NCI-H345 (cell line): Measurements from ENCODE around the gene EML1.
A peak's percentile ranks its signal among the peaks of the same experiment; 100 is the strongest.

Experiments
- DNase-seq: peaks from one replicate; lab custom pipeline; 2025; lab: John Stamatoyannopoulos, UW

Gene EML1

DNA sequence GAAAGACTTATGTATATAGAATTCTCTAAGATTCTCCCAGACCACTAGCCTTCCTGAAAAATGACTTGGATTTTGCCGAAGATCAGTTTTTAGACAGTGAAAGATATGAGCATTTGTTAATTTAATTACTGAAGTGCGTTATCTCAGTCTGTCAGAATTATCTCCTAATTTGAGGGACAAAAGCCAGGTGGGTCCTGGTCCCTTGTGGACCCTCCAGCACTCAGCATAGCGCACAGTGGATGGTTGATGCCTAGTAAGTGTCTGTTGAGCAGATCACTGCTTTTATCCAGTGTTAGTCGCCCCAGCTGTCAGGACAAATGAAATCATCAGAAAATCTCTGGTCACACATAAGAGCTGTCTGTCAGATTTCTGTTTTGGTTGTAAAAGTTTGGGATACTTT is 80.4 kb downstream of the EML1 start:
- DNase-seq = no peak

DNA sequence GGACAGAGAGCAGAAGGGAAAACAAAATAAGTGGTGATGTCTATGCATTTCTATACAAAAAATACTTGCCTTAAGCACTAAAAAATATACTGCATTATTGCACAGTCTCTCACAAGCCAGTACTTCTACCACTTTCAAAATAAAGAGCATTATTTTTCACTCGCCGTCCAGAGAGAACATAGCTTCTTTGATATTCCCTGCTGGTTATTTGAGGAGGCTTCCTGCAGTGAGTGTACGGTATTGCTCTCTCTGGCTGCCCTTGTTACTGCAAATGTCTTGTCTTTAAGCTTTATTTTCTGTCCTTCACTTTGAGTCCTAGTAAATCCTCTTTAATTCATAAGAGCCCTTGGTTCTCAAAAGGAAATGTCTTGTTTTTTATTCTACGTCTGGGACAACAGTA is 81.1 kb downstream of the EML1 start:
- no peak for DNase-seq

- DNase-seq = no peak
Measured at GRCh38 chr14:99875421-99875820, 82.2 kb downstream of the EML1 start.

DNA sequence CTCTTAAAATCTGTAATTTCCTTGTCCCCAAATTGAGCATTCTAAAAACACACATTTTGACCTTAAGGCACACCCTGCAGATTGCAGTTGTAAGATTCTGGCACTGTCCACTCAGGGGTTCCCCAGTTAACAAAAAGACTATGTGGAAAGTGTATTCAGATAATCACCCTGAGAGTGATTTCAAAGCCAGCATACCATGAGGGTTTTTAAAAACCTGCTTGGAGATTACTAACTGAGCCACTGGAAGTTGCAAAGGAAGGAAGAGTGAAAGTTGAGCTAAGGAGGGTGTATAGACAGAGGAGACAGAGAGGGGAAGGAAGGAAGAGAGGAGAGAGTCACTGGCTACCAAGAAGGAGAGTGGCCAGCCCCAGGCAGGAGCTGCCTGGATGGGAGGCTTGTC is 82.6 kb downstream of the EML1 start:
- DNase-seq = no peak

DNA sequence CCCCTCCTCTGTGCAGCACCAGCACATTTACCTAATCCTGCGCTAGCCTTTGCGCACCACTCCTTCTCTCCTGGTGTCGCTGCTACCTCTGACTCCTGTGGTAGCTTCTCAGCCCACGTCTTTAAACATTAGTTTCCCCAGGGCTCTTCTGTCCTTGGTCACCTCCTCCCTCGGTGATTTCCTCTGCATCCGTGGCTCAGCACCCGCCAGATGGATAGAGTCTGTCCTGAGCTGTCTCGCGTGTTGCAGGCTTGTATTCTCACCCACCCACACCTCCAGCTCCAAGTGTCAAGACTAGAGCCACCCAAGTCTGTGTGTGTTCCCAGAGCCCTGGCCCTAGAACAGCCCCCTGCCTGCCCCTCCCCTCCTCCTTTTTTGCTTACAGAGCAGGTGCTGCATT is 83.2 kb downstream of the EML1 start:
- no peak for DNase-seq

GRCh38 chr14:99878563-99878962 is 85.3 kb downstream of the EML1 start:
- no peak for DNase-seq

DNA sequence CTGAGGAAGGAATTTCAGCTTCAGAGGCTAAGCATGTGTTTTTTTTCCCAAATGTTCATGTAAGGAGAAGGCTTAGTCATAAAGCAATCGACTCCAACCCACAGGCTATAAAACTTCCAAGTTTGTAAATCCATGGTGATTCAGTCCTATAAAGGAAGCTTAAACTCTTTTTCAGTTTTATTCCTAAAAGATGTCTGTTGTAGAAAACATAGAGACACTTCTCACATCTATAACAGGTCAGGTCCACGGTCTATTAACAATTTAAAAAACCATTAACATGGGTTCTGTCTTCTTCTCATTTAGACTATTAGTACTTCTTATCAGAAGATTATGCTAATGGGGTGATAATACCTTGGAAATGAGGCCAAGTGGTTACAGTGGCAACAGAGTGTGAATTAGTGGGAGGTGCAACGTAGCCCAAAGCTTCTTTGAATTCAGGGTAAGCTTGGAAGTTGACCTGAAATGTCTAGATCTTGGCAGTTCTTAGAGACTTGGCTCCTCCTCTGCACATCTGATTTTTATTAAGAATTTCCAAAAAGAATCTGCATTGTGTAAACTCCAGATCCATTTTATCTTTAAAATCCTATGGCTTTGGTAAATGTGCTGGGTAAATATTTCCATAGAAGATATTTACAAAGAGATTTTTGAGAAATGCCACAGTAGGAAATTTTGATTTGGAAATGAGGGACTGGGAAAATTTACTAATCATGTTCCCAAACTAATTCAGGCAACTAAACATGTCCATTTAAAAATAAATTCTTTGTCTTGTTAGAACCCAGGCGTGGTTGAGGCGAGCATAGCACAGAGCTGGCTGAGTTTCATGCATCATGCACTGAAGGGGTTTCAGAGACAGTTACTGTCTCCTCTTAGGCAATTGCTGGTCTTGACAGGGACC is 86.4 kb downstream of the EML1 start:
- DNase-seq = no peak

GRCh38 chr14:99880651-99881420 is 87.6 kb downstream of the EML1 start:
- DNase-seq = no peak

- no peak for DNase-seq
Measured at GRCh38 chr14:99883866-99884650, 90.8 kb downstream of the EML1 start.

- peak; percentile 79 for DNase-seq
Measured at GRCh38 chr14:99884834-99885648, 91.8 kb downstream of the EML1 start.

- DNase-seq = no peak
Measured at GRCh38 chr14:99885649-99885958, 92.4 kb downstream of the EML1 start.

GRCh38 chr14:99887407-99887806 is 94.2 kb downstream of the EML1 start:
- DNase-seq = peak; percentile 8

- DNase-seq = no peak
Measured at GRCh38 chr14:99888149-99888548, 94.9 kb downstream of the EML1 start.

DNA sequence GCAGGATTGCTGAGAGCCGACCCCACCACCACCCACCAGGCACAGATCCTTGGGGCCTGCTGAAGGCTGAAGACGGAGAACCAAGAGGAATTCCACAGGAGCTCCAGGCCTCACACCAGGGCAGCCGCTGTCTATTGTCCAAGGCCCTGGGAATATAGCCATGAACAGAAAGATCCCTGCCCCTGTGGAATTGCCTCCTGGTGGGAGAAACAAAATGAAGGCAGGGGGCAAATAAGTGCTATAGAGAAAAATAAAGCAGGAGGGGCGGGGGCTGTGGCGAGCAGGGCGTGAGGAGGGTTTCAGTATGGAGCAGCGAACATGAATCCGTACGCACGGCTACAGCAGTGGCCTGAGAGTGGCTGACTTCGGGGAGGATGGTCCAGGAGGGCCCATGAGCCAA is 96.1 kb downstream of the EML1 start:
- DNase-seq = no peak

DNA sequence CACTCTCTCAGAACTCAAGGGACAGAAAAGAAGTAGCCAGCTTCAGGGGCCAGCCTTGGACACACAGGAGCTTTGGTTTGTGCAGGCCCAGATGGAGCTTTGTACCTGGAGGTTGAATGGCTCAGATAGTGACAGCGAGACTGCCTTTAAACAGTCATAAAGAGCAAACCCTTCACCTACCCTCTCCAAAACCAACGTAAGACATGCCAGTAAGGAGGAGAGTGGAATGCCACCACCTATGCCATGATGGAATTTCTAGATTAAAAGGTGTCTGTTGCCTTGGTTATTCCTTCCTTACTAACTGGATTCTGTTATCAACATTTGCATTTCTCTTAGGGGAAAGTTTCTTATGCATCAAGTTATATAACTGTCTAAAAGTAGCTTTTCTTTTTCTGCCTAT is 98.1 kb downstream of the EML1 start:
- no peak for DNase-seq

GRCh38 chr14:99891900-99892299 is 98.7 kb downstream of the EML1 start:
- no peak for DNase-seq

DNA sequence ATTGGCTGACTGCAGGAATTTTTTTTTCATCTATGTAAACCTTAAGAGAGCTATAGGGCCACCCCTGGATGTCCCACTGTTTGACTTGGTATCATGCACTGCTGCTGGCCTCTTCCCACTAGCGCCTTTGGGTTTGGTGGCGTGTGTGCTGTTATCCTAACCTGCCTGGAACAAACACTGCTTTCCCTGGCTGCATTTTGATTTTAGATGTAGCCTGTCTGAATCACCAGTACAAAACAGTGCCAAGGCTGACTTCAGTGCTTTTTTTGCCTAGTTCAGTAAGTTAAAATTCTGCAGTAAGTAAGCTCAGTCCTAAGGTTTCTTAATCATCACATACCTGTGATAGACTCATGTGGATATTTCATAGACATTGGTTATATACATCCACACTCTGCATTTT is 99.2 kb downstream of the EML1 start:
- DNase-seq = no peak

DNA sequence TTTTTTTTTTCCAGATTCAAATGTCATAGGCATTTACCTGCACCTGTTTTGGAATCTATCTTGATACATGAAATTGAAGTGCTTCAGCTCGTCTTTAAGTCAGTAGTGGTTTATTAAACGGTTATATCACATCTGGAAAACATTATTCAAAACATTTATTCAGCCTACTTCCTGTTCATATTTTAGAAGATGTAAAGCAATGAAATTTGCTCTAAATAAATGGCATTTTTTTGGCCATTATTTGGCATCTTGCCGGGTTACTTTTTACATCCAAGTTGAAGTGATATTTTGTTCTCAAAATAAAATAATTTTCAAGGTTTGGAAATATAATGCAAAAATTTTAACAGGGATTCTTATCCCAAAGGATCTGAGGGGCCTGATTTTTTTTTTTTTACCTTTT is 103.1 kb downstream of the EML1 start:
- DNase-seq = no peak

DNA sequence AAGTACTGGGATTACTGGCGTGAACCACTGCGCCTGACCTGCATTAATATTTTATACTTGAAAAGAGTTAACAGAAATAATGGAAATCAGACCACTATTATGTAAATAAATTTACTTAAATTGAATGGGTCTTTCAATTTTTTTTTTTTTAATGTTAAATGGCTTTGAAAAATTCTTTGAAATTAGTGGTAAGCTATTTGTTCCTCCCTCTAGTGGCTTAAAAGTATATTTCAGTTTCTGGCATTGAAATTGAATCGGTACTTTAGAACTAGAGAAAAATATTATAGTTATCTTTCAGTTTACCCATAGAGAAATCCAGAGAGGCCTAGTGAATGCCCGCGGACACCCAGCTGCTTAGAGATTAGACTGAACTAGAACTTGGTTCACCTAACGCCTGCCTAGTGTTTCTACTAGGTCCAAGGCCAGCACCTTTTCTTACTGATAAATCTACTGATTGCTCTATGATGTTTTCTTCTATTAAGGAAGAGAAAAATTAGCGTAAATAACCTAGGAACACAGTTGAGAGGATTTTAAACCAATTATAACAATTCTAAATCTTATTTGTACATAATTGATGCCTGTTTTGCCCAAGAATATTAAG is 106.5 kb downstream of the EML1 start:
- no peak for DNase-seq

DNA sequence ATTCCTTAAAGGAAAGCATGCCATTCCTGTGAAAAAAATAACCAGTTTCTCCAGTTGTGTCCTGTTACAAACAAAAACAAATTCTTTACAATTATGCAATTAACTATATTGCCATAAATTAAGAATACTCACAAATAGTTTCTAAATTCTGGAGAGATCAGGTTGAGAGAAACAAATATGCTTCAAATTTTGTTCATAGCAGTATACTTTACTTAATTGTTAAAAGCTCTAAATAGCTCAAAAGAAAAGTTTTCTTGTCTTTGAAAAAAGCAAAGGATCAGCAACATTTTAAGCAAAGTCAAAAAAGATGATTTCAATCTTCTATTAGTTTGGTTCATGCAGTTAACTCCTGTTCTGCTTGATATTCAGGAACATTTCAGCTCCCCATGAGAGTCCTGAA is 109.7 kb downstream of the EML1 start:
- no peak for DNase-seq

DNA sequence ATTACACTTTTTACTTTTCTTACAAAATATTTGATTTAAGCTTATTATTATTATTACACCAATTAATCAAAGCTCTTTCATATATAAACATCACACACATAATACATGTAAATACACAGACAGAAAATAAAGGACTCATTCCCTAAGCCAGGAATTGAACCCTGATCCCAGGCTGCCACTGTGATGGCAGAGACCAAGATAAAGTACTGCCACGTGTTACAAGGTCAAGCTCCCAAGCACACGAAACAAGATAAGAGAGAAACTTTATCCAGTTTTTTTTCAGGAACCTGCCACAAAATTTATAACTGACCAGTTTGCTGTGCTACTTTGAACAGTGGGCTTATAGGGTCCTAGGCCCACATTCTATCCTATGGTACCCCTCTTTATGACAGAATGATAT is 111.3 kb downstream of the EML1 start:
- no peak for DNase-seq

DNA sequence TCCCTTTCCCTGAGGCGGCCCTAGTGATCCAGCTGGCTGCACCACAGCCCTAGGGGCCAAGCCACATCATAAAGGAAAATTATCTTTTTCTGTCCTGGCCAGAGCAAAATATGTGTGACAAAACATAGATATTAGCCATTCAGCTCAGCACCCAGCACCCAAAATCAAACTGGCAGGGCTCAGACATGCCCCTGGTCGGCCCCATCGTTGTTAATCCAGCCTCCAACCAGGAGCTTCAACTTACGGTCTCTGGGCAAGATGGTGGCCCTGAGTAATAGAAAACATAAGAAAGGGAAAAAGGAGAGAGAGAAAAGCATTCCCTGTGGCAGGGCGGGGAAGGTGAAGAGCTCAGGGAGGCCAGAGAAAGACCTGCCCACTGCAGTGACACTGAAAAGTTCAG is 111.9 kb downstream of the EML1 start:
- no peak for DNase-seq
